Stimulated activated naive CD8-positive, alpha-beta T cell treated with anti-CD3 and anti-CD28 coated beads, Interleukin-15, amount 100 ng/mL, for 72 hours (primary cell): Measurements from ENCODE around the gene EEPD1.

Source experiments
- ATAC-seq: fragments of 150-1000 bp; cut with Tn5 transposase; 2 replicates; pipeline ENCODE4 v1.10.0; 2021; ENCODE audit warnings: mild to moderate bottlenecking, moderate library complexity
- DNase-seq, 2 donors: peaks; one replicate each; pipeline ENCODE4 v3.0.0; 2021 to 2022
- H3K27ac Mint-ChIP-seq, 2 donors: one replicate each; pipeline ENCODE4 v1.8.0; 2022; ENCODE audit warnings: mild to moderate bottlenecking in 2 of 2, mixed read lengths in 2 of 2, moderate library complexity in 2 of 2
- H3K27me3 Mint-ChIP-seq: one replicate; pipeline ENCODE4 v1.8.0; 2022; ENCODE audit warnings: mixed read lengths
- H3K4me1 Mint-ChIP-seq: one replicate; pipeline ENCODE4 v1.8.0; 2022; ENCODE audit warnings: mild to moderate bottlenecking, mixed read lengths
- H3K4me3 Mint-ChIP-seq, 2 donors: one replicate each; pipeline ENCODE4 v1.8.0; 2022; ENCODE audit warnings: mild to moderate bottlenecking in 2 of 2, mixed read lengths in 2 of 2, moderate library complexity in 1 of 2
- H3K9me3 Mint-ChIP-seq, 2 donors: one replicate each; pipeline ENCODE4 v1.8.0; 2022; ENCODE audit warnings: mixed read lengths in 2 of 2

Gene EEPD1

GRCh38 chr7:36190447-36191291 lies 37.6 kb downstream of the EEPD1 start:
- Mint-ChIP-seq H3K9me3 (no peaks in the 10 kb centered on the region), H3K27ac (no peak overlapping the region), H3K4me1 (no peaks in the 10 kb centered on the region), H3K27me3 (no peaks in the 10 kb centered on the region), H3K4me3 (no peak overlapping the region)
- ATAC-seq = no peak
- DNase-seq = no peak

GRCh38 chr7:36191292-36191920 lies 38.4 kb downstream of the EEPD1 start:
- ATAC-seq (no peak), DNase-seq (no peak)
- no peaks in the 10 kb centered on the region for H3K4me1 Mint-ChIP-seq
- H3K9me3 Mint-ChIP-seq = no peaks in the 10 kb centered on the region
- H3K27me3 Mint-ChIP-seq = no peaks in the 10 kb centered on the region
- H3K4me3 Mint-ChIP-seq = no peak overlapping the region
- no peak overlapping the region for H3K27ac Mint-ChIP-seq

GRCh38 chr7:36192053-36192824 lies 39.2 kb downstream of the EEPD1 start:
- ATAC-seq = no peak
- Mint-ChIP-seq H3K9me3 (no peaks in the 10 kb centered on the region), H3K4me3 (no peak overlapping the region), H3K27me3 (no peaks in the 10 kb centered on the region), H3K27ac (no peak overlapping the region), H3K4me1 (no peaks in the 10 kb centered on the region)
- DNase-seq = no peak

- ATAC-seq = no peak
- Mint-ChIP-seq H3K4me1 (no peaks in the 10 kb centered on the region), H3K27ac (no peak overlapping the region), H3K4me3 (no peak overlapping the region), H3K9me3 (no peaks in the 10 kb centered on the region), H3K27me3 (no peaks in the 10 kb centered on the region)
- no peak for DNase-seq
Observed at GRCh38 chr7:36192877-36193276, 39.8 kb downstream of the EEPD1 start.

- ATAC-seq = peak; percentile 57
- no peaks in the 10 kb centered on the region for H3K9me3 Mint-ChIP-seq
- H3K27ac Mint-ChIP-seq = peak overlapping the region in 1 of 2 donors; percentile 92
- H3K4me1 Mint-ChIP-seq = peaks cover 17% of the 10 kb centered on the region
- H3K27me3 Mint-ChIP-seq = no peaks in the 10 kb centered on the region
- no peak for DNase-seq
- no peak overlapping the region for H3K4me3 Mint-ChIP-seq
Observed at GRCh38 chr7:36198854-36199266, 45.8 kb downstream of the EEPD1 start.

- Mint-ChIP-seq H3K4me3 (no peak overlapping the region), H3K27ac (no peak overlapping the region), H3K4me1 (peaks cover 17% of the 10 kb centered on the region), H3K27me3 (no peaks in the 10 kb centered on the region), H3K9me3 (no peaks in the 10 kb centered on the region)
- ATAC-seq (peak; percentile 18), DNase-seq (no peak)
Observed at GRCh38 chr7:36199329-36199728, 46.3 kb downstream of the EEPD1 start.

GRCh38 chr7:36201122-36201723 lies 48.2 kb downstream of the EEPD1 start:
- H3K27me3 Mint-ChIP-seq = no peaks in the 10 kb centered on the region
- ATAC-seq (no peak), DNase-seq (no peak)
- H3K27ac Mint-ChIP-seq = no peak overlapping the region
- peaks cover 17% of the 10 kb centered on the region for H3K4me1 Mint-ChIP-seq
- no peak overlapping the region for H3K4me3 Mint-ChIP-seq
- no peaks in the 10 kb centered on the region for H3K9me3 Mint-ChIP-seq

GRCh38 chr7:36202398-36202797 lies 49.3 kb downstream of the EEPD1 start:
- no peak overlapping the region for H3K27ac Mint-ChIP-seq
- ATAC-seq (no peak), DNase-seq (no peak)
- no peak overlapping the region for H3K4me3 Mint-ChIP-seq
- H3K4me1 Mint-ChIP-seq = peaks cover 23% of the 10 kb centered on the region
- no peaks in the 10 kb centered on the region for H3K27me3 Mint-ChIP-seq
- no peaks in the 10 kb centered on the region for H3K9me3 Mint-ChIP-seq

- DNase-seq (no peak), ATAC-seq (no peak)
- Mint-ChIP-seq H3K4me1 (peaks cover 32% of the 10 kb centered on the region), H3K9me3 (no peaks in the 10 kb centered on the region), H3K27me3 (no peaks in the 10 kb centered on the region), H3K27ac (no peak overlapping the region), H3K4me3 (no peak overlapping the region)
Observed at GRCh38 chr7:36203071-36203790, 50.2 kb downstream of the EEPD1 start.

GRCh38 chr7:36204044-36204663 lies 51.1 kb downstream of the EEPD1 start:
- no peaks in the 10 kb centered on the region for H3K27me3 Mint-ChIP-seq
- H3K9me3 Mint-ChIP-seq = no peaks in the 10 kb centered on the region
- peak overlapping the region in 1 of 2 donors; percentile 73 for H3K27ac Mint-ChIP-seq
- peaks cover 31% of the 10 kb centered on the region for H3K4me1 Mint-ChIP-seq
- ATAC-seq (no peak), DNase-seq (no peak)
- no peak overlapping the region for H3K4me3 Mint-ChIP-seq

GRCh38 chr7:36204929-36205635 lies 52.0 kb downstream of the EEPD1 start:
- Mint-ChIP-seq H3K9me3 (no peaks in the 10 kb centered on the region), H3K27ac (peak overlapping the region in 1 of 2 donors; percentile 34), H3K4me3 (no peak overlapping the region), H3K4me1 (peaks cover 35% of the 10 kb centered on the region), H3K27me3 (no peaks in the 10 kb centered on the region)
- ATAC-seq (no peak), DNase-seq (no peak)

- Mint-ChIP-seq H3K27me3 (no peaks in the 10 kb centered on the region), H3K4me1 (peaks cover 35% of the 10 kb centered on the region), H3K27ac (no peak overlapping the region), H3K9me3 (no peaks in the 10 kb centered on the region), H3K4me3 (no peak overlapping the region)
- DNase-seq (no peak), ATAC-seq (no peak)
Observed at GRCh38 chr7:36205803-36206202, 52.7 kb downstream of the EEPD1 start.

GRCh38 chr7:36207451-36208291 lies 54.6 kb downstream of the EEPD1 start:
- Mint-ChIP-seq H3K4me3 (no peak overlapping the region), H3K4me1 (peaks cover 35% of the 10 kb centered on the region), H3K9me3 (no peaks in the 10 kb centered on the region), H3K27ac (peak overlapping the region in 1 of 2 donors; percentile 39), H3K27me3 (no peaks in the 10 kb centered on the region)
- DNase-seq = no peak
- no peak for ATAC-seq
